ENCODE results near the gene PGP. TPM values are rescaled to one million over a fixed set of nuclear protein-coding genes. Genes with fewer than 3 reads are reported as not detected.

The PGP gene
- polyA plus RNA-seq, 3 donors from 2014 or later, result 10.4 to 18.4 (median 17.7) TPM

DNA sequence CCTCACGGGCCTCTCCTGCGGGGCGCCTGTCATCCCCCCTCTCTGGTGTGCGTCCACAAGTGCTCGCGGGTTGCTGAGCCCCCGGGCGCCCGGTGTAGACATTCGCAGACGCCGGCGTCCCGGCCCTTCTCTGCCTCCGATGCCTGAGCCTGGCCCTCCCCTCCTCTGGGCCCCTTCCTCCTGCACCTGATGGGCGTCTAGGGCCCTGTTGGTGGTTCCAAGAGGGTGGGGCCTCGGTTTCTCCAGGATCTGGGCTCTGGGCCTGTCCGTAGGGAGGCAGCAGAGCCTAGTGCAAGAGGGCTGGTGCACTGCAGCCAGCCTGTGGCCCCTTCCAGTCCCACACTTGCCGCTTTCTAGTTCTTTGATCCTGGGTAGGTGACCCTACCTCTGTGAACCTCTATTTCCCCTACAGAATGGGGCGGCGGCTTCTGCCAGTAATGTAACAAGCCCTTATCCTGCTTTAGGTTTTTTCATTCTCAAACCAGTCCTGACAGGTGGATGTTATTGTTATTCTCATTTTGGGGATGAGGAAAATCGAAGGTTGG lies 9.4 kb upstream of the PGP start:
- H3K27ac Mint-ChIP-seq, result peak overlapping the region in 5 of 6 donors; percentile 62 to 83 (median 72)
- peak overlapping the region; percentile 74 to 90 (median 78) for H3K4me3 Mint-ChIP-seq
- no peaks in the 10 kb centered on the region for H3K36me3 Mint-ChIP-seq
- no peaks in the 10 kb centered on the region for H3K9me3 Mint-ChIP-seq
- peaks cover 0 to 7% (median 3%) of the 10 kb centered on the region in 3 donors for H3K27me3 Mint-ChIP-seq (ENCODE audit: low read depth in 3 of 3)
- H3K4me1 Mint-ChIP-seq, result peaks cover 20 to 27% of the 10 kb centered on the region in 2 donors
- DNase-seq, result no peak

GRCh38 chr16:2223221-2223941 lies 8.7 kb upstream of the PGP start, which contains the start of gene E4F1:
TSS of gene E4F1 (plus strand) at chr16:2223591. CDS start at chr16:2223614, 23 bp downstream.
- Mint-ChIP-seq H3K36me3 (no peaks in the 10 kb centered on the region), H3K9me3 (no peaks in the 10 kb centered on the region), H3K4me1 (peaks cover 20 to 27% of the 10 kb centered on the region in 2 donors)

GRCh38 chr16:2216330-2216729 lies 1.7 kb upstream of the PGP start:
- no peak for DNase-seq
- Mint-ChIP-seq H3K27me3 (ENCODE audit: low read depth in 3 of 3) (peaks cover 4 to 13% (median 8%) of the 10 kb centered on the region in 3 donors), H3K4me3 (peak overlapping the region; percentile 44 to 58 (median 56))

More at GRCh38 chr16:2223221-2223941, 8.7 kb upstream of the PGP start, which contains the start of gene E4F1:
- H3K4me3 Mint-ChIP-seq, result peak within 1 kb of the TSS; percentile 84 to 92 (median 90)
- peaks cover 0 to 7% (median 3%) of the 10 kb centered on the region in 3 donors for H3K27me3 Mint-ChIP-seq (ENCODE audit: low read depth in 3 of 3)
- peak; percentile 99 for DNase-seq
- peak within 1 kb of the TSS; percentile 72 to 91 (median 86) for H3K27ac Mint-ChIP-seq

GRCh38 chr16:2213817-2214718 lies 572 bp downstream of the PGP start:
- Mint-ChIP-seq H3K27me3 (ENCODE audit: low read depth in 3 of 3) (peaks cover 4 to 13% (median 8%) of the 10 kb centered on the region in 3 donors), H3K4me1 (peaks cover 13 to 18% of the 10 kb centered on the region in 2 donors), H3K36me3 (no peaks in the 10 kb centered on the region), H3K4me3 (peak overlapping the region; percentile 70 to 76 (median 74)), H3K27ac (peak overlapping the region in 2 of 6 donors; percentile 34 to 42), H3K9me3 (no peaks in the 10 kb centered on the region)
- no peak for DNase-seq

More at GRCh38 chr16:2216330-2216729, 1.7 kb upstream of the PGP start:
- H3K27ac Mint-ChIP-seq, result peak overlapping the region in 1 of 6 donors; percentile 40
- H3K4me1 Mint-ChIP-seq, result peaks cover 13 to 18% of the 10 kb centered on the region in 2 donors
- H3K36me3 Mint-ChIP-seq, result no peaks in the 10 kb centered on the region
- no peaks in the 10 kb centered on the region for H3K9me3 Mint-ChIP-seq

GRCh38 chr16:2212362-2213324 lies 2.0 kb downstream of the PGP start:
- no peaks in the 10 kb centered on the region for H3K9me3 Mint-ChIP-seq
- H3K36me3 Mint-ChIP-seq, result peaks cover 0 to 2% (median 0%) of the 10 kb centered on the region in 3 donors
- H3K27me3 Mint-ChIP-seq (ENCODE audit: low read depth in 3 of 3), result peaks cover 4 to 13% (median 8%) of the 10 kb centered on the region in 3 donors
- H3K4me3 Mint-ChIP-seq, result peak overlapping the region; percentile 70 to 76 (median 74)
- H3K27ac Mint-ChIP-seq, result peak overlapping the region in 1 of 6 donors; percentile 71
- peaks cover 15 to 19% of the 10 kb centered on the region in 2 donors for H3K4me1 Mint-ChIP-seq
- DNase-seq, result no peak

GRCh38 chr16:2211923-2212347 lies 2.7 kb downstream of the PGP start:
- Mint-ChIP-seq H3K9me3 (no peaks in the 10 kb centered on the region), H3K4me3 (peak overlapping the region in 3 of 5 donors; percentile 17 to 36 (median 33)), H3K4me1 (peaks cover 19 to 24% of the 10 kb centered on the region in 2 donors), H3K27me3 (ENCODE audit: low read depth in 3 of 3) (peaks cover 4 to 13% (median 11%) of the 10 kb centered on the region in 3 donors), H3K36me3 (peaks cover 0 to 6% (median 0%) of the 10 kb centered on the region in 3 donors), H3K27ac (peak overlapping the region in 1 of 6 donors; percentile 40)
- DNase-seq, result no peak

- H3K27ac Mint-ChIP-seq, result no peak within 1 kb of the TSS
- DNase-seq, result no peak
- H3K27me3 Mint-ChIP-seq (ENCODE audit: low read depth in 3 of 3), result peaks cover 4 to 16% (median 11%) of the 10 kb centered on the region in 3 donors
- peaks cover 24 to 30% of the 10 kb centered on the region in 2 donors for H3K4me1 Mint-ChIP-seq
- H3K9me3 Mint-ChIP-seq, result no peaks in the 10 kb centered on the region
- H3K4me3 Mint-ChIP-seq, result no peak within 1 kb of the TSS
- H3K36me3 Mint-ChIP-seq, result peaks cover 0 to 6% (median 0%) of the 10 kb centered on the region in 3 donors
Measured at GRCh38 chr16:2210386-2211365, 4.0 kb downstream of the PGP start, which contains the start of gene BRICD5. TSS of gene BRICD5 (minus strand) at chr16:2210863. CDS start at chr16:2210833, 30 bp downstream.

DNA sequence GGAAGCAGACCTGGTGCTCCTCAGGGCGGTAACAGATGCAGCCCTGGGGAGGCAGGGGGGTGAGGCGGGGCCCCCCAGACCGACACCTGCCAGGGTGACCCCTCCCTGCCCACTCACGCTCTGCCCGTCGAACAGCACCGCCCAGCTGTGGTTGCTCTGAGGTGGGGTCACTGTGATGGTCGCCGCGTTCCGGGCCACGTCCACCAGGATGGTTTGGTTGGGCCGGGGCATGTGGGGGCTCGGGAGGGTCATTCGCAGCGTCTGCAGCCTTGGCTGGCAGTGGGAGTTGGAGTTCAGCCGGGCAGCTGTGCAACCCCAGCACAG lies 4.7 kb downstream of the PGP start:
- Mint-ChIP-seq H3K27ac (no peak overlapping the region), H3K4me3 (no peak overlapping the region), H3K36me3 (peaks cover 0 to 6% (median 0%) of the 10 kb centered on the region in 3 donors), H3K27me3 (ENCODE audit: low read depth in 3 of 3) (peaks cover 4 to 17% (median 12%) of the 10 kb centered on the region in 3 donors), H3K9me3 (no peaks in the 10 kb centered on the region), H3K4me1 (peaks cover 24% of the 10 kb centered on the region in 2 donors)
- DNase-seq, result no peak

DNA sequence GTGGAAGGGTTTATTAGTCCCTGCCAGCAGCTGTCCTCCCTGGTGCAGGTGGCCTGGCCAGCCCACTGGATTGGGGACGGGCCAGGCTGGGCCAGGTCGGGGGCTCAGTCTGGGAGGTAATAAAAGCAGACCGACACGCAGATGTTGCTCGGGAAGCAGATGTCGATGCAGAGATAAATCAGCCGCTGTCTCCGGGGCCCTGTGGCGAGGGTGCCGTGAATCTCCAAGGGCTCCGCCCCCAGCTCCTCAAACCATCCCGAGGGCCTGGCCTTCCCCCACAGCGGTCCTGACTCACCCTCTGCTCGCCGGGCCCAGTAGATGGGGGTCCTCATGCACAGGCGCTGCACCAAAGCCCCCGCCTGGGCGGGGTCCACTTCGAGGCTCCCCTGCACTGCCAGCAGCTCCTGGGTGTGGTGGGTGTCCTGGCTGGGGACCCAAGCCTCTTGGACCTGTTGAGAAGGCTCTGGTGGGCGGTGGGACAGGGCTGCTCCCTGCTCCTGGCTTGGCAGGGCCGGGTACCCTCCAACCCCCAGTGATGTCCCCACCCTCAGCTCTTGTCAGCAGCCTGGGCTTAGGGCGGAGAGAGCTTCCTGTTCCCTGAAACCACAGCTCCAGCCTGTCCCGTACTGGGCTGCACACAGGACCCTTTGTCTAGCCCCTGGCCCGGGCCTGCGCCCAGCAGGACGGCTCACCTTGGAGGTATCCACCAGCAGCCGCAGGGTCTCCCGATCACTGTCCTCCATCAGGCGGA lies 5.2 kb downstream of the PGP start:
- H3K4me3 Mint-ChIP-seq, result no peak overlapping the region
- peaks cover 0 to 6% (median 0%) of the 10 kb centered on the region in 3 donors for H3K36me3 Mint-ChIP-seq
- H3K9me3 Mint-ChIP-seq, result no peaks in the 10 kb centered on the region
- H3K27me3 Mint-ChIP-seq (ENCODE audit: low read depth in 3 of 3), result peaks cover 2 to 17% (median 10%) of the 10 kb centered on the region in 3 donors
- H3K27ac Mint-ChIP-seq, result no peak overlapping the region
- no peak for DNase-seq
- peaks cover 29 to 30% of the 10 kb centered on the region in 2 donors for H3K4me1 Mint-ChIP-seq

DNA sequence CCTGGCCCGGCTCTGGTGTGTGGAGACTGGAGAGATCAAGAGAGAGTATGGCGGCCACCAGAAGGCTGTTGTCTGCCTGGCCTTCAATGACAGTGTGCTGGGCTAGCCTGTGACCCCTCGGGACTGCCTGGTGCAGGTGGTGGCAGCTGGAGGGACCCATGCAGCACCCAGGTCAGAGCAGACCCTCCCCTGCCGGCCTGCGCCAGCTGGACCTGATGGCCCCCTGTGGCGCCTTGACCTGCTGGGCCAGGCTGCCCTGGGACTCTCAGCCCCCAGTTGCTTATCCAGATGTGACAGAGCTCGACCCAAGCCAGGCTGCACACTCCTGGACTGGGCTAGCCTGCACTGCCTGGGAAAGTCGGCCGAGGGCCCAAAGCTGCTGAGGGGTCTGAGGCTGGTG lies 5.9 kb downstream of the PGP start:
- Mint-ChIP-seq H3K4me1 (peaks cover 31% of the 10 kb centered on the region in 2 donors), H3K4me3 (no peak overlapping the region), H3K36me3 (peaks cover 0 to 6% (median 0%) of the 10 kb centered on the region in 3 donors), H3K27ac (no peak overlapping the region), H3K27me3 (ENCODE audit: low read depth in 3 of 3) (peaks cover 2 to 17% (median 10%) of the 10 kb centered on the region in 3 donors), H3K9me3 (no peaks in the 10 kb centered on the region)
- DNase-seq, result no peak

DNA sequence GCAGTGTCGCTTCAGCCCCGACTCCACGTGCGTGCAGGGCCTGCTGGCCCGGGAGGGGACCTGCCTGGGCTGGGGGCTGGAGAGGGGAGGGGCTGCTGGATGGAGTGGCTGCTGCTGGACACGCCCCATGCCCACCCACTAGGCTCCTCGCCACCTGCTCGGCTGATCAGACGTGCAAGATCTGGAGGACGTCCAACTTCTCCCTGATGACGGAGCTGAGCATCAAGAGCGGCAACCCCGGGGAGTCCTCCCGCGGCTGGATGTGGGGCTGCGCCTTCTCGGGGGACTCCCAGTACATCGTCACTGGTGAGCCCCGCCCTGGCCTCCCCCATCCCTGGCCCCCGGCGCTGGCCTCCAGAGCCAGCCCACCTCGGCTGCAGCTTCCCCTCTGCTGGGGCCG lies 6.3 kb downstream of the PGP start:
- Mint-ChIP-seq H3K4me3 (no peak overlapping the region), H3K27me3 (ENCODE audit: low read depth in 3 of 3) (peaks cover 5 to 16% (median 7%) of the 10 kb centered on the region in 3 donors), H3K9me3 (no peaks in the 10 kb centered on the region), H3K27ac (no peak overlapping the region), H3K36me3 (peaks cover 0 to 6% (median 0%) of the 10 kb centered on the region in 3 donors), H3K4me1 (peaks cover 26 to 29% of the 10 kb centered on the region in 2 donors)
- DNase-seq, result no peak
